Colonic mucosa (tissue), 4 donors: ENCODE measurements around the gene BBS4. TPM values are rescaled to one million over a fixed set of nuclear protein-coding genes. Genes with fewer than 3 reads are reported as not detected.

Experiments used
- DNase-seq: peaks from one replicate; pipeline ENCODE4 v3.0.0-alpha.2; 2020
- H3K27ac ChIP-seq: fragments of 200-600 bp; one replicate; pipeline ENCODE4 v1.8.0; 2021
- H3K27me3 ChIP-seq: fragments of 200-600 bp; one replicate; pipeline ENCODE4 v1.8.0; 2021
- H3K36me3 ChIP-seq: fragments of 200-600 bp; one replicate; pipeline ENCODE4 v1.8.0; 2021
- H3K4me1 ChIP-seq: fragments of 200-600 bp; one replicate; pipeline ENCODE4 v1.8.0; 2021; ENCODE audit warnings: mild to moderate bottlenecking
- H3K4me3 ChIP-seq: fragments of 200-600 bp; one replicate; pipeline ENCODE4 v1.8.0; 2021
- H3K9ac ChIP-seq, 2 donors: one replicate each; pipeline ENCODE4 v1.7.0; 2013; ENCODE audit warnings: control low read depth in 2 of 2, low read depth in 2 of 2, low read length in 2 of 2
- H3K9me3 ChIP-seq: fragments of 200-600 bp; one replicate; pipeline ENCODE4 v1.8.0; 2021
- CTCF ChIP-seq: fragments of 200-600 bp; IDR thresholded peaks from one replicate; pipeline ENCODE4 v1.8.0; 2022; ENCODE audit warnings: antibody characterized with exemption, mild to moderate bottlenecking
- intact Hi-C: fragments of 100-400 bp; cut with DNase I; formaldehyde crosslinking; loops from one replicate; pipeline ENCODE4 v1.14.1; 2022
- total RNA-seq, 2 donors: library from RNA; stranded (reverse); fragmentation: NEBNext Ultra II Directional in 1 of 2; extraction: Animal tissue kit (Norgen Biotek cat#: 25700) in 1 of 2; gene quantifications; one replicate each; pipeline ENCODE4 v1.2.1, GENCODE V29; 2021
- donor health status: healthy.
- donor health status: DM: no; HTN: no; CAD: no.
- donor health status: DM: no; HTN: no; CAD: no.

Gene BBS4
- total RNA-seq, 2 donors from 2014 or later, result 10.7 to 13.7 TPM

GRCh38 chr15:72787526-72787925 is 101.5 kb downstream of the BBS4 start:
- Histone ChIP-seq H3K36me3 (no peaks in the 10 kb centered on the region), H3K4me1 (no peaks in the 10 kb centered on the region), H3K9me3 (no peaks in the 10 kb centered on the region), H3K9ac (no peak overlapping the region), H3K27ac (no peak overlapping the region), H3K4me3 (no peak overlapping the region), H3K27me3 (no peaks in the 10 kb centered on the region)
- no peak for TF ChIP-seq CTCF
- DNase-seq, result no peak
- intact Hi-C loops, result loop anchor here (5.0 to 10.0 kb wide), 2 partner anchors 290 to 457 kb away; no protein-coding TSS in a partner anchor

Other genes starting within 250 kb of the BBS4 start
- gene ARIH1, start 211.9 kb upstream of the BBS4 start, total RNA-seq, result 100 to 1,000 TPM; 102 to 151 TPM
- not detected for gene GOLGA6B, start 31.5 kb upstream of the BBS4 start, total RNA-seq
- gene HIGD2B, start within 50 bp of the BBS4 start, total RNA-seq, result not detected
- gene ADPGK, start 97.6 kb downstream of the BBS4 start, total RNA-seq, result 10 to 100 TPM; 29.8 to 44.6 TPM